SK-N-SH treated with all-trans-retinoic acid at 6 μM for 48 hours (cell line): Measurements from ENCODE around the gene SPATA12.

Source experiments
- CSRNP3 ChIP-seq: fragments of 250-450 bp; sonication (Bioruptor Pico); IDR thresholded peaks from 2 replicates; pipeline ENCODE4 v1.5.1; 2021; ENCODE audit warnings: mild to moderate bottlenecking, moderate library complexity
- PATZ1 ChIP-seq: fragments of 250-450 bp; sonication (Bioruptor Pico); IDR thresholded peaks from 2 replicates; pipeline ENCODE4 v1.8.0; 2020; ENCODE audit warnings: mild to moderate bottlenecking, moderate library complexity, borderline replicate concordance
- PPARA ChIP-seq: fragments of 250-450 bp; sonication (Bioruptor Pico); IDR thresholded peaks from 2 replicates; pipeline ENCODE4 v1.5.0; 2020; ENCODE audit warnings: mild to moderate bottlenecking, borderline replicate concordance
- TSHZ2 ChIP-seq: fragments of 250-450 bp; sonication (Bioruptor Pico); IDR thresholded peaks from 2 replicates; pipeline ENCODE4 v1.5.0; 2020; ENCODE audit warnings: mild to moderate bottlenecking, moderate library complexity
- ZFP3 ChIP-seq: fragments of 250-450 bp; sonication (Bioruptor Pico); IDR thresholded peaks from 2 replicates; pipeline ENCODE4 v1.5.0; 2020; ENCODE audit warnings: mild to moderate bottlenecking, moderate library complexity

DNA sequence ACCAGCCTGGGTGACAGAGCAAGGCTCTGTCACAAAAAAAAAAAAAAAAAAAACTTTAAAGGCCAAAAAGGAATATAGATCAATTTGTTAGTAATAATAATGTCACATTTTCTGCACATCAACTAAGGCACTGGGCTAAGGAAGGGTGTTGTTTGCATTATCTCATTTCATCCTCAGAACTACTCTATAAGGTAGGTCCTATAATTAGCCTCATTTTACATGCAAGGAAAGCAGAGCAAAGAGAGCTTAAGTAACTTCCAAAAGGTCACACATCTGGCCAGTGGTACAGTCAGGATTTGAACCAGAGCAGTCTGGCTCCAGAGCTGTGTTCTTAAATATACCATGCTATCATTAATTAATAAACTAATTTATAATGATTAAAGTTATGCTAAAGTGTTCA lies 42.2 kb upstream of the SPATA12 start:
- TF ChIP-seq TSHZ2 (CRISPR knock-in tag) (no peak), CSRNP3 (CRISPR knock-in tag) (no peak), PPARA (no peak), PATZ1 (CRISPR knock-in tag) (no peak), ZFP3 (CRISPR knock-in tag) (no peak)
